ENCODE measurements around the gene IGF1R. TPM values are rescaled to one million over a fixed set of nuclear protein-coding genes. Genes with fewer than 3 reads are reported as not detected.
A peak's percentile ranks its signal among the peaks of the same experiment; 100 is the strongest.

The IGF1R gene
- total RNA-seq, 4 donors from 2014 or later, result 49.4 to 239 (median 109) TPM

GRCh38 chr15:98740963-98741362, 92.6 kb downstream of the IGF1R start:
- Histone ChIP-seq H3K9me3 (no peaks in the 10 kb centered on the region), H3K36me3 (no peaks in the 10 kb centered on the region), H3K4me1 (peaks cover 11 to 34% (median 22%) of the 10 kb centered on the region in 4 donors), H3K4me3 (no peak overlapping the region), H3K27me3 (no peaks in the 10 kb centered on the region), H3K27ac (no peak overlapping the region)
- intact Hi-C loops (cut with DNase I; ENCODE audit: low total_unique reads), result no loop called here
- in situ Hi-C loops (cut with MboI; ENCODE audit: low pct_ligation_motif_present in 1 of 4, low pct_unique_long_range_greater_than_20kb in 1 of 4, low sequenced_read_pairs in 3 of 4), result no loop called here
- TF ChIP-seq POLR2A (IDR thresholded peaks at IDR 0.05), result no peak
- 60 to 77% methylated on average over 4 of the region's 4 CpGs for WGBS, 2 donors (ENCODE audit: low coverage in 1 of 2)
- no peak for DNase-seq

- Histone ChIP-seq H3K36me3 (no peaks in the 10 kb centered on the region), H3K27me3 (no peaks in the 10 kb centered on the region), H3K27ac (no peak overlapping the region), H3K9me3 (no peaks in the 10 kb centered on the region), H3K4me3 (no peak overlapping the region), H3K4me1 (peaks cover 11 to 38% (median 26%) of the 10 kb centered on the region in 4 donors)
- intact Hi-C loops (cut with DNase I; ENCODE audit: low total_unique reads), result no loop called here
- no peak for DNase-seq
- in situ Hi-C loops (cut with MboI; ENCODE audit: low pct_ligation_motif_present in 1 of 4, low pct_unique_long_range_greater_than_20kb in 1 of 4, low sequenced_read_pairs in 3 of 4), result no loop called here
- 69 to 86% methylated on average over 4 to 6 of the region's 6 CpGs for WGBS, 2 donors (ENCODE audit: low coverage in 1 of 2)
- TF ChIP-seq EP300 (IDR thresholded peaks at IDR 0.05; ENCODE audit: low read depth) (no peak), POLR2AphosphoS5 (IDR thresholded peaks at IDR 0.05) (no peak), POLR2A (IDR thresholded peaks at IDR 0.05) (no peak), CTCF (IDR thresholded peaks at IDR 0.05) (no peak)
Measured at GRCh38 chr15:98743177-98743576, 94.8 kb downstream of the IGF1R start.

GRCh38 chr15:98744506-98744905, 96.2 kb downstream of the IGF1R start:
- no peak for DNase-seq
- in situ Hi-C loops (cut with MboI; ENCODE audit: low pct_ligation_motif_present in 1 of 4, low pct_unique_long_range_greater_than_20kb in 1 of 4, low sequenced_read_pairs in 3 of 4) (no loop called here), intact Hi-C loops (cut with DNase I; ENCODE audit: low total_unique reads) (no loop called here)
- H3K4me1 ChIP-seq, result peaks cover 11 to 38% (median 26%) of the 10 kb centered on the region in 4 donors
- H3K4me3 ChIP-seq, result no peak overlapping the region
- no peaks in the 10 kb centered on the region for H3K27me3 ChIP-seq
- no peak for TF ChIP-seq CTCF (IDR thresholded peaks at IDR 0.05)
- TF ChIP-seq POLR2AphosphoS5 (IDR thresholded peaks at IDR 0.05), result no peak
- TF ChIP-seq POLR2A (IDR thresholded peaks at IDR 0.05), result no peak
- no peak for TF ChIP-seq EP300 (IDR thresholded peaks at IDR 0.05; ENCODE audit: low read depth)
- no peaks in the 10 kb centered on the region for H3K36me3 ChIP-seq
- 35% methylated on average over 2 of the region's 2 CpGs; no CpG with 5 or more reads in 1 of the 2 donors for WGBS, 2 donors (ENCODE audit: low coverage in 1 of 2)
- H3K27ac ChIP-seq, result peak overlapping the region in 3 of 4 donors; percentile 59 to 67 (median 64)
- no peaks in the 10 kb centered on the region for H3K9me3 ChIP-seq

- TF ChIP-seq POLR2A (IDR thresholded peaks at IDR 0.05) (no peak), POLR2AphosphoS5 (IDR thresholded peaks at IDR 0.05) (no peak), EP300 (IDR thresholded peaks at IDR 0.05; ENCODE audit: low read depth) (no peak), CTCF (IDR thresholded peaks at IDR 0.05) (no peak)
- peak; percentile 63 for DNase-seq
- Histone ChIP-seq H3K27me3 (no peaks in the 10 kb centered on the region), H3K36me3 (no peaks in the 10 kb centered on the region), H3K4me3 (no peak overlapping the region), H3K4me1 (peaks cover 11 to 38% (median 26%) of the 10 kb centered on the region in 4 donors), H3K9me3 (no peaks in the 10 kb centered on the region), H3K27ac (peak overlapping the region; percentile 35 to 67 (median 62))
- 46% methylated on average over 3 of the region's 3 CpGs; no CpG with 5 or more reads in 1 of the 2 donors for WGBS, 2 donors (ENCODE audit: low coverage in 1 of 2)
- intact Hi-C loops (cut with DNase I; ENCODE audit: low total_unique reads), result no loop called here
- in situ Hi-C loops (cut with MboI; ENCODE audit: low pct_ligation_motif_present in 1 of 4, low pct_unique_long_range_greater_than_20kb in 1 of 4, low sequenced_read_pairs in 3 of 4), result no loop called here
Measured at GRCh38 chr15:98745179-98745578, 96.8 kb downstream of the IGF1R start.

Data from transverse colon (tissue), 4 donors.